Raji (cell line): Measurements from ENCODE around the gene DDX10.

Experiments used
- POLR2A ChIP-seq: IDR thresholded peaks from 2 replicates; pipeline ENCODE4 v1.6.1; 2011; ENCODE audit warnings: low read depth, low read length, control low read depth; ENCODE audit not compliant: insufficient read depth

Gene DDX10

DNA sequence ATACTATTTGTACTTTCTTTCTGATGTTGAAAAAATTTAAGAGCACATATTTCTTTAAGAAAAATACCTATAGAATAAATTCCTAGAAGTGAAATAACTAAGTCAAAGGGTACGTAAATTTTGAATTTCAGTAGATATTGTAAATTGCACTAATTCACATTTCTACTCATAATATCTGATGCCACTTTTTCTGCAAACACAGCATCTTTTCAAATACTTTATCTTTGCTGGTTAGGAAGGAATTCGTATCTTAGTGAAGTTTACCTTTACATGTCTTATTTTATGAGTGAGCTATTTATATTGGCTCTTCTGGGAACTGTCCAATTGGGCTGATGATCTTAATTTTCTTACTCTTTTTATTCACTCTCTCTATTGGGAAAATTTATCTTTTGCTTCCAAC is 148.2 kb downstream of the DDX10 start:
- no peak for TF ChIP-seq POLR2A

GRCh38 chr11:108817976-108818375 is 153.1 kb downstream of the DDX10 start:
- no peak for TF ChIP-seq POLR2A

DNA sequence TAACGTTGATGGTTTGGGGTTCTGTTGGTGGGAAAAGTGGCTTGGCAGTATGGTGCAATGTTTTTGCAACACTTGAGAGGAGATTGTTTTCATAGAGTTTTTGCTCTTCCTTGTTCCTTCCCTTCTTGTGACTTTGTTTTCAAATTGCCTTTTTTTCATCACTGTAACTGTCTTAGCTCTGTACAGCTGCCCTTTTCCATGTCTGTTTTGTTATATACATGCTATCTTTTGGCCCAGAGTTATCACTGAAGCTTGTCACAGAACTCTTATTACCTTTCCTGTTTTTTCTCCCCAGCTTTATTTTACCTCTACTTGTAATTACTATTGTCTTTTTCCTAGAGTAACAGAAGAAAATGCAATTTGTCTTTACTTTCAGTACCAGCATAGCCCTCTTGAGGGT is 154.1 kb downstream of the DDX10 start:
- no peak for TF ChIP-seq POLR2A

- no peak for TF ChIP-seq POLR2A
These were observed 155.1 kb downstream of the DDX10 start for GRCh38 chr11:108819957-108820356.

- TF ChIP-seq POLR2A = no peak
These were observed 159.7 kb downstream of the DDX10 start for GRCh38 chr11:108824545-108824944.

GRCh38 chr11:108825381-108825780 is 160.5 kb downstream of the DDX10 start:
- no peak for TF ChIP-seq POLR2A

DNA sequence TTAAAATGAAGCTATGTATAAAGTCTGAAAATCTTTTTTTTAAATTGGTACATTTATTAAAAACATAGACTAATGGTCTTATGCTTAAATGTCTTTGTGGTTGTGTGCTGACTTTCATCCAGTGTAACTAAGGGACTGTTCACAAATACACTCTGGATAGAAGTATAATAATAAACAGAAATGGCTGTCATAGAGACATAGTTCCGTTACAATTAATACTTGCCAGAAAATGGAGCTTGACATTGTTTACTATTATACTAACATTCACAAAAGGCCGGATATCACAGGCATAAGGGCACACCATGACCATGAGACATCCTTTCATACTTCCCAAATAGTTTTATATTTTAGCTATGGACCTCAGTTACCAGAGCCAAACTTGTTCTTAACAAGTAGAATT is 161.3 kb downstream of the DDX10 start:
- TF ChIP-seq POLR2A = no peak

- no peak for TF ChIP-seq POLR2A
These were observed 170.8 kb downstream of the DDX10 start for GRCh38 chr11:108835624-108836023.

- no peak for TF ChIP-seq POLR2A
These were observed 171.7 kb downstream of the DDX10 start for GRCh38 chr11:108836541-108836940.

GRCh38 chr11:108838102-108838791 is 173.4 kb downstream of the DDX10 start:
- no peak for TF ChIP-seq POLR2A

- TF ChIP-seq POLR2A = no peak
These were observed 173.9 kb downstream of the DDX10 start for GRCh38 chr11:108838792-108839105.

GRCh38 chr11:108846009-108846408 is 181.1 kb downstream of the DDX10 start:
- TF ChIP-seq POLR2A = no peak

DNA sequence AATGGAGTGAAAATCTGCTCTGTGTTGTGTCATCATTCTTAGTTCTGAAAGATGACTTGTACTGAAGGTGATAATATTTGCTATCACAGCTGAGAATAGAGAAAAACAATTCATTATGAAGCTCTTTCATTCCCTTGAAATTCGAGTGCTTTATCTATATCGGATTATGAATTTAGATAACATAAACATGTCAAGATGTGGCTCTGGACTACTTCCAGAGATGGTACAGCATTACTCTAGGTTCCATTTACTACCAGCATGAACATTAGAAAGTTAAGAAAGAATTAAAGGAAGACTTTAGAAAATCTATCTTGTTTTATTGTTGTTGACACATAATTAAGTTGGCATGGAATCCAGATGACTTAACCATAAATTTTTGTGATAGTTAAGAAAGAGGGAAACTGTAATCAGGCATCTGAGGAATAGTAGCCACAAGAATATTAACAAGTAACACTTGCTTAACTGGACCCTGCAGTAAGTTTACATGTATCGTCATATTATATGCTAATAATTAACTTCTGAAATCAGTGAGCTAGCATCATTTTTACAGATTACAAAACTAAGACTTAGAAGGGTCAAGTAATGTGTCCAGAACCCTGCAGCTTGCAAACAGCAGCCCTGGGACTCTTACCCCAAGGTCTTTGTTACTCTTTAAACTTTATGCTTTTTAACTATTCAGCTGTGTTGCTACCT is 182.6 kb downstream of the DDX10 start:
- no peak for TF ChIP-seq POLR2A

- TF ChIP-seq POLR2A = no peak
These were observed 186.9 kb downstream of the DDX10 start for GRCh38 chr11:108851781-108852180.

GRCh38 chr11:108852701-108853100 is 187.8 kb downstream of the DDX10 start:
- no peak for TF ChIP-seq POLR2A

DNA sequence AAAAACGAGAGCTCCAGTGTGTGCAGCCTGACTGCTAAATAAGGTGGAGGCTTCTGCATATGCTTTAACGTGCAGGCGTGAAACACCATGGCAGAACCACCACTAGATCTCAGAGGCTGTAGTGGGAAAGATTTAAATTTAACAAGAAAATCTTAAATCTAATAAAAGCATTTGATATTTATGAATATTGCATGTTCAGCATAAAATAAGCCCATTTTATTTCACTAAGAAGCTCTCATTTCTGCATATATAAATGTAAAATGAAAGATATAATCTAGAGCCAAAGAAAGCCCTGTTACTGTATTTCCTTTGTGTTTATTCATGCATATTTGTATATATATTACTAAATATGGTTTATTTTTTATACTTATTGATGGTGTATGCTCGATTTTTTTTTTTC is 188.3 kb downstream of the DDX10 start:
- no peak for TF ChIP-seq POLR2A

GRCh38 chr11:108853864-108854263 is 189.0 kb downstream of the DDX10 start:
- no peak for TF ChIP-seq POLR2A

- no peak for TF ChIP-seq POLR2A
These were observed 189.5 kb downstream of the DDX10 start for GRCh38 chr11:108854346-108854745.

- no peak for TF ChIP-seq POLR2A
These were observed 192.5 kb downstream of the DDX10 start for GRCh38 chr11:108857382-108857781.
